Natural killer cell treated with Interleukin-12 subunit alpha and Interleukin-12 subunit beta and Interleukin-15 and Interleukin-18, amount 100 ng/mL, for 72 hours (primary cell): Measurements from ENCODE around the gene TMPRSS5. TPM values are rescaled to one million over a fixed set of nuclear protein-coding genes. Genes with fewer than 3 reads are reported as not detected.
"Not testable (repeated sequence)": the region's sequence is repeated elsewhere in the genome, so short reads cannot be mapped to it uniquely, and the experiment has no call there.

Source experiments
- ATAC-seq, 2 donors: fragments of 150-1000 bp; cut with Tn5 transposase in 1 of 2; sonication (Bioruptor Pico), chemical (Tn5 transposase) in 1 of 2; 2 replicates each; pipeline ENCODE4 v1.10.0; 2021
- DNase-seq: peaks from one replicate; pipeline ENCODE4 v3.0.0; 2022; ENCODE audit warnings: low spot score
- H3K27ac Mint-ChIP-seq, 2 donors: 1 replicate in 1 of 2; 2 replicates in 1 of 2; pipeline ENCODE4 v1.8.0; 2022; ENCODE audit warnings: mixed read lengths in 2 of 2, mild to moderate bottlenecking in 1 of 2, moderate library complexity in 1 of 2
- H3K27me3 Mint-ChIP-seq, 2 donors: 1 replicate in 1 of 2; 2 replicates in 1 of 2; pipeline ENCODE4 v1.8.0; 2022; ENCODE audit warnings: mixed read lengths in 2 of 2
- H3K36me3 Mint-ChIP-seq: one replicate; pipeline ENCODE4 v1.8.0; 2022; ENCODE audit warnings: mixed read lengths
- H3K4me1 Mint-ChIP-seq, 2 donors: 1 replicate in 1 of 2; 2 replicates in 1 of 2; pipeline ENCODE4 v1.8.0; 2022; ENCODE audit warnings: low read depth in 2 of 2, mixed read lengths in 2 of 2, mild to moderate bottlenecking in 1 of 2
- H3K4me3 Mint-ChIP-seq: one replicate; pipeline ENCODE4 v1.8.0; 2022; ENCODE audit warnings: mixed read lengths
- H3K9me3 Mint-ChIP-seq: 2 replicates; pipeline ENCODE4 v1.8.0; 2022; ENCODE audit warnings: mixed read lengths
- total RNA-seq, 2 donors: library from RNA; stranded (reverse); gene quantifications; one replicate each; pipeline ENCODE4 v1.2.3, GENCODE V29; 2022

The TMPRSS5 gene
- total RNA-seq, 2 donors from 2014 or later = 0.38 to 2.1 TPM

GRCh38 chr11:113689768-113690618 is 16.1 kb downstream of the TMPRSS5 start:
- Mint-ChIP-seq H3K27ac (no peak overlapping the region), H3K27me3 (no peaks in the 10 kb centered on the region), H3K4me3 (no peak overlapping the region), H3K4me1 (peaks cover 11% of the 10 kb centered on the region in 2 donors), H3K9me3 (no peaks in the 10 kb centered on the region), H3K36me3 (no peaks in the 10 kb centered on the region)
- no peak for ATAC-seq
- DNase-seq = no peak

GRCh38 chr11:113685654-113686359 is 20.3 kb downstream of the TMPRSS5 start:
- Mint-ChIP-seq H3K27ac (peak overlapping the region; percentile 61 to 77), H3K27me3 (no peaks in the 10 kb centered on the region), H3K4me3 (peak overlapping the region; percentile 62), H3K9me3 (no peaks in the 10 kb centered on the region), H3K36me3 (no peaks in the 10 kb centered on the region), H3K4me1 (peaks cover 6 to 11% of the 10 kb centered on the region in 2 donors)
- DNase-seq (no peak), ATAC-seq (peak in 1 of 2 donors; percentile 48)

- no peaks in the 10 kb centered on the region for H3K36me3 Mint-ChIP-seq
- no peak overlapping the region for H3K4me3 Mint-ChIP-seq
- ATAC-seq = no peak
- no peaks in the 10 kb centered on the region for H3K9me3 Mint-ChIP-seq
- H3K27ac Mint-ChIP-seq = no peak overlapping the region
- H3K27me3 Mint-ChIP-seq = peaks cover 0 to 2% of the 10 kb centered on the region in 2 donors
- H3K4me1 Mint-ChIP-seq = peaks cover 6 to 11% of the 10 kb centered on the region in 2 donors
- DNase-seq = no peak
Observed at GRCh38 chr11:113684496-113684895, 21.6 kb downstream of the TMPRSS5 start.

- H3K4me1 Mint-ChIP-seq = peaks cover 6 to 11% of the 10 kb centered on the region in 2 donors
- DNase-seq (no peak), ATAC-seq (no peak)
- no peaks in the 10 kb centered on the region for H3K36me3 Mint-ChIP-seq
- no peaks in the 10 kb centered on the region for H3K9me3 Mint-ChIP-seq
- H3K27me3 Mint-ChIP-seq = peaks cover 0 to 8% of the 10 kb centered on the region in 2 donors
- H3K27ac Mint-ChIP-seq = no peak overlapping the region
- H3K4me3 Mint-ChIP-seq = no peak overlapping the region
Observed at GRCh38 chr11:113683481-113684046, 22.5 kb downstream of the TMPRSS5 start.

- no peak overlapping the region for H3K27ac Mint-ChIP-seq
- H3K9me3 Mint-ChIP-seq = no peaks in the 10 kb centered on the region
- H3K36me3 Mint-ChIP-seq = no peaks in the 10 kb centered on the region
- peaks cover 6 to 11% of the 10 kb centered on the region in 2 donors for H3K4me1 Mint-ChIP-seq
- H3K4me3 Mint-ChIP-seq = no peak overlapping the region
- DNase-seq = no peak
- peaks cover 11 to 16% of the 10 kb centered on the region in 2 donors for H3K27me3 Mint-ChIP-seq
- ATAC-seq = no peak
Observed at GRCh38 chr11:113681711-113682413, 24.2 kb downstream of the TMPRSS5 start.

GRCh38 chr11:113681282-113681681 is 24.8 kb downstream of the TMPRSS5 start:
- ATAC-seq = no peak
- DNase-seq = no peak
- no peak overlapping the region for H3K4me3 Mint-ChIP-seq
- no peaks in the 10 kb centered on the region for H3K9me3 Mint-ChIP-seq
- no peak overlapping the region for H3K27ac Mint-ChIP-seq
- H3K4me1 Mint-ChIP-seq = peaks cover 6 to 10% of the 10 kb centered on the region in 2 donors
- H3K36me3 Mint-ChIP-seq = no peaks in the 10 kb centered on the region
- H3K27me3 Mint-ChIP-seq = peaks cover 11 to 19% of the 10 kb centered on the region in 2 donors

GRCh38 chr11:113677685-113678084 is 28.4 kb downstream of the TMPRSS5 start:
- Mint-ChIP-seq H3K36me3 (no peaks in the 10 kb centered on the region), H3K4me3 (no peak overlapping the region), H3K9me3 (no peaks in the 10 kb centered on the region), H3K4me1 (peaks cover 23 to 28% of the 10 kb centered on the region in 2 donors), H3K27me3 (peaks cover 11 to 31% of the 10 kb centered on the region in 2 donors), H3K27ac (no peak overlapping the region)
- DNase-seq (no peak), ATAC-seq (no peak)

- peaks cover 23 to 28% of the 10 kb centered on the region in 2 donors for H3K4me1 Mint-ChIP-seq
- DNase-seq = no peak
- H3K9me3 Mint-ChIP-seq = no peaks in the 10 kb centered on the region
- peaks cover 11 to 31% of the 10 kb centered on the region in 2 donors for H3K27me3 Mint-ChIP-seq
- no peak for ATAC-seq
- no peaks in the 10 kb centered on the region for H3K36me3 Mint-ChIP-seq
- H3K27ac Mint-ChIP-seq = peak overlapping the region in 1 of 2 donors; percentile 52
- peak overlapping the region; percentile 54 for H3K4me3 Mint-ChIP-seq
Observed at GRCh38 chr11:113675565-113675964, 30.5 kb downstream of the TMPRSS5 start.

- peak; percentile 71 for DNase-seq
- H3K9me3 Mint-ChIP-seq = no peaks in the 10 kb centered on the region
- ATAC-seq = peak; percentile 93 to 95
- H3K36me3 Mint-ChIP-seq = no peaks in the 10 kb centered on the region
- peaks cover 11 to 31% of the 10 kb centered on the region in 2 donors for H3K27me3 Mint-ChIP-seq
- peak overlapping the region in 1 of 2 donors; percentile 52 for H3K27ac Mint-ChIP-seq
- H3K4me3 Mint-ChIP-seq = peak overlapping the region; percentile 54
- H3K4me1 Mint-ChIP-seq = peaks cover 23 to 28% of the 10 kb centered on the region in 2 donors
Observed at GRCh38 chr11:113675003-113675561, 31.0 kb downstream of the TMPRSS5 start.

- Mint-ChIP-seq H3K36me3 (no peaks in the 10 kb centered on the region), H3K27ac (peak overlapping the region in 1 of 2 donors; percentile 52), H3K4me3 (peak overlapping the region; percentile 54)
Observed at GRCh38 chr11:113674397-113674685, 31.8 kb downstream of the TMPRSS5 start.

GRCh38 chr11:113673550-113674396 is 32.3 kb downstream of the TMPRSS5 start:
- H3K27me3 Mint-ChIP-seq = peaks cover 13 to 26% of the 10 kb centered on the region in 2 donors
- ATAC-seq (no peak), DNase-seq (no peak)
- H3K4me1 Mint-ChIP-seq = peaks cover 23 to 28% of the 10 kb centered on the region in 2 donors
- H3K27ac Mint-ChIP-seq = peak overlapping the region in 1 of 2 donors; percentile 52
- H3K9me3 Mint-ChIP-seq = no peaks in the 10 kb centered on the region
- H3K36me3 Mint-ChIP-seq = no peaks in the 10 kb centered on the region
- peak overlapping the region; percentile 68 for H3K4me3 Mint-ChIP-seq

More at GRCh38 chr11:113674397-113674685, 31.8 kb downstream of the TMPRSS5 start:
- no peak for ATAC-seq
- Mint-ChIP-seq H3K9me3 (no peaks in the 10 kb centered on the region), H3K27me3 (peaks cover 11 to 27% of the 10 kb centered on the region in 2 donors), H3K4me1 (peaks cover 23 to 28% of the 10 kb centered on the region in 2 donors)
- no peak for DNase-seq

- H3K27ac Mint-ChIP-seq, ATAC-seq, H3K36me3 Mint-ChIP-seq, H3K4me3 Mint-ChIP-seq, DNase-seq, H3K9me3 Mint-ChIP-seq: not testable (repeated sequence)
- H3K27me3 Mint-ChIP-seq = peaks cover 16 to 24% of the 10 kb centered on the region in 2 donors
- peaks cover 23 to 28% of the 10 kb centered on the region in 2 donors for H3K4me1 Mint-ChIP-seq
Observed at GRCh38 chr11:113671914-113672313, 34.2 kb downstream of the TMPRSS5 start.
